ENCODE data around the gene TRPV4.

The TRPV4 gene

DNA sequence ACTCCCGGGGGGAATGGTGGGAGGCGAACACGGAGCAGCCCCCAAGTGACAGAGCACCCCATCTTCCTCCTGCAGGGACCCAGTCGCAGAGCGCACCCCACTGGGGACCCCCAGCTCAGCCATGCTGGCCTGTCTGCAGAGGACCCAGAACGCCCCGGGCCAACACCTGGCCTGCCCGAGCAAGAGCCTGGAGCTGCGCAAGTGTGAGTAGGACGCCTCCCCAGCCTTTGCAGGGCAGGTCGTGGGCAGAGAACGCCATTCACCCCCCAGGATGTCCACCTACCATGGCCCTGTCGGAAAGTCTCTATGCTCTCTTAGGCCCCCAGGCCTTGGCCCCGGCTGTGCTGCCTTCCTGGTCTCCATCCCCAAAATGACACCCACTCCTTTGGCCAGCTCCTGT, 89.2 kb downstream of the TRPV4 start:
- H3K4me3 ChIP-seq (ENCODE audit: control insufficient read depth, low read depth, low read length), result no peak overlapping the region
- TF ChIP-seq CTCF (conservative IDR thresholded peaks at IDR 0.05; ENCODE audit: control insufficient read depth, insufficient read depth, low read depth, low read length), result no peak
- DNase-seq (ENCODE audit: low read depth), result no peak

- H3K4me3 ChIP-seq (ENCODE audit: control insufficient read depth, low read depth, low read length), result no peak overlapping the region
- no peak for TF ChIP-seq CTCF (conservative IDR thresholded peaks at IDR 0.05; ENCODE audit: control insufficient read depth, insufficient read depth, low read depth, low read length)
- DNase-seq (ENCODE audit: low read depth), result no peak
These were observed 89.9 kb downstream of the TRPV4 start for GRCh38 chr12:109743076-109743910.

GRCh38 chr12:109741970-109742703, 91.1 kb downstream of the TRPV4 start:
- no peak for TF ChIP-seq CTCF (conservative IDR thresholded peaks at IDR 0.05; ENCODE audit: control insufficient read depth, insufficient read depth, low read depth, low read length)
- no peak for DNase-seq (ENCODE audit: low read depth)
- H3K4me3 ChIP-seq (ENCODE audit: control insufficient read depth, low read depth, low read length), result no peak overlapping the region

DNA sequence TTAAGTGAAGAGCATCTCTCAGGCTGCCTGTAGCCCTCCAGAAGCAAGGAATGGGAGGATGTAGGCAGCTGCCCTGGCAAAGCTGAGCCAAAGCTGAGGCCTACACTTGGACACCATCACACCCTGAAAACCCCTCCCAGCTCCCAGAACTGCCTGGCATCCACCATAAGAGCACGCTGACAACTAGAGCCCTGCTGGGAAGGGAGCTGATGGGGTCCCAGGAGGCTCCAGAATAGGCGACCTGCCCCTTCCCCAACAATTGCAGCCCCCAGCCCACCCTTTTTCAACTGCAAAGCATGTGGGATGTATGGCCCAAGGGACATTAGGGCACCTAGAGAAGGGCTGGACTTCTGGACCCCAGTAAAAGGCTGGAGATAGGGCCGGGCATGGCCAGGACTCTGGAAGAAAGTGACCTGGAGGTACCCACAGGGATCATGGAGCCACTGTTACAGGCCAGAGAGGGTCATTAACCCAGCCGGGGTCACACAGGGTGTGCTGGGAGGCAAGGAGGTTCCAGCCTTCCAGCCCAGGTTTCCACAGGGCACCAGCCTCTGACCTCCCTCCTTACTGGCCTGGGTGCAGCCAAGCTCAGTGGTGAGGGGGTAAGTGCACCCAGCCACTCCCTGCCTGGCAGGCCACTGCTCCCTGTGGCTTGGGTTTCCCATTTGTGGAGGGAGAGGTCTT, 91.8 kb downstream of the TRPV4 start:
- TF ChIP-seq CTCF (conservative IDR thresholded peaks at IDR 0.05; ENCODE audit: control insufficient read depth, insufficient read depth, low read depth, low read length), result no peak
- DNase-seq (ENCODE audit: low read depth), result no peak
- H3K4me3 ChIP-seq (ENCODE audit: control insufficient read depth, low read depth, low read length), result no peak overlapping the region

DNA sequence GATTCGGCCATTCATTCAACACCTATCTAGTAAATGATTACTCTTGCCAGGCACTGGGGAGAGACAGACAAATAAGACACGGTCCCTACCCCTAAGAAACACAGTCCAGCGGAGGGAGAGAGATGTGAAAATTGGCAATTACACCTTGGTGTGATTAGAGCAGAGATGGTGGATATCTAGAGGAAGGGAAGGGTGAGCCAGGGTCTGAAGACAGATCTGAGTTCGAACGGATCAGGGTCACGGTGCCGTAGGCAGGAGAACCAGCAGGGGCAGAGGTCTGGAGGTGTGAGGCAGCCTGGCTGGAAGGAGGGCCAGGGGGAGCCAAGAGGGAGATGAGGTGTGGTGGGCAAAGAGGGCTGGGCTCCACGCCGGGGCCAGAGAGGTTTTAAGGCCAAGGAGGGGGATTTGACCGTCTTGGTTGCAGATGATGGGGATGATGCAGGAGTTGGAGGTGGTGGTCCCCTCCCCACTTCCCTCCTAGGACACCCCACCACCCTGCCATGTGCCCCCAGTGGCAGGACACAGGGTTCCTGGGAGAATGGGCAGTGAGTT, 92.4 kb downstream of the TRPV4 start:
- DNase-seq (ENCODE audit: low read depth), result no peak
- H3K4me3 ChIP-seq (ENCODE audit: control insufficient read depth, low read depth, low read length), result no peak overlapping the region
- TF ChIP-seq CTCF (conservative IDR thresholded peaks at IDR 0.05; ENCODE audit: control insufficient read depth, insufficient read depth, low read depth, low read length), result no peak
